Osteoblast (primary cell): ENCODE results near the gene RPS27. TPM values are rescaled to one million over a fixed set of nuclear protein-coding genes. Genes with fewer than 3 reads are reported as not detected.

Experiments used
- DNase-seq: peaks from one replicate; pipeline ENCODE4 v3.0.0; 2011; ENCODE audit warnings: low spot score, mixed read lengths; ENCODE audit not compliant: insufficient read length; ENCODE audit errors: missing footprints
- H2AFZ ChIP-seq: 2 replicates; pipeline ENCODE4 v1.6.0; 2011; ENCODE audit warnings: mild to moderate bottlenecking, low read length
- H3K27ac ChIP-seq: 2 replicates; pipeline ENCODE4 v1.5.1; 2011; ENCODE audit warnings: mild to moderate bottlenecking, low read depth, low read length, moderate library complexity
- H3K27me3 ChIP-seq: 2 replicates; pipeline ENCODE4 v1.6.0; 2012; ENCODE audit warnings: mild to moderate bottlenecking, control low read depth, inconsistent platforms, low read length, moderate library complexity; ENCODE audit not compliant: insufficient read depth
- H3K36me3 ChIP-seq: 2 replicates; pipeline ENCODE4 v1.5.1; 2011; ENCODE audit warnings: mild to moderate bottlenecking, low read length, control low read depth, moderate library complexity; ENCODE audit not compliant: insufficient read depth
- H3K4me1 ChIP-seq: 2 replicates; pipeline ENCODE4 v1.5.1; 2011; ENCODE audit warnings: mild to moderate bottlenecking, low read length, control low read depth, moderate library complexity; ENCODE audit not compliant: insufficient read depth
- H3K4me2 ChIP-seq: 2 replicates; pipeline ENCODE4 v1.6.0; 2011; ENCODE audit warnings: mild to moderate bottlenecking, low read length; ENCODE audit not compliant: insufficient read depth
- H3K4me3 ChIP-seq: fragments of 200-600 bp; sonication (generic); 3 replicates; pipeline ENCODE4 v1.5.1; 2012; ENCODE audit warnings: mild to moderate bottlenecking, low read length, inconsistent platforms; ENCODE audit not compliant: insufficient read depth
- H3K79me2 ChIP-seq: 2 replicates; pipeline ENCODE4 v1.6.0; 2012; ENCODE audit warnings: mild to moderate bottlenecking, low read length, control low read depth, inconsistent platforms; ENCODE audit not compliant: insufficient read depth
- H3K9me3 ChIP-seq: 2 replicates; pipeline ENCODE4 v1.5.1; 2011; ENCODE audit warnings: low read depth, low read length, control low read depth
- H4K20me1 ChIP-seq: 2 replicates; pipeline ENCODE4 v1.6.0; 2012; ENCODE audit warnings: mild to moderate bottlenecking, low read length, control low read depth; ENCODE audit not compliant: insufficient read depth
- total RNA-seq: library from RNA; depleted of rRNA; stranded (reverse); fragments of >200 nt; gene quantifications from 2 replicates; pipeline ENCODE4 v1.2.3, GENCODE V29; 2012
- TF ChIP-seq, protein P1 (sequence below): IDR thresholded peaks from 2 replicates; pipeline ENCODE4 v1.5.1; 2011; ENCODE audit warnings: mild to moderate bottlenecking, low read depth, low read length, moderate library complexity; ENCODE audit errors: extremely low read depth

Gene RPS27
- total RNA-seq, 1 donor = 1,441 TPM

DNA sequence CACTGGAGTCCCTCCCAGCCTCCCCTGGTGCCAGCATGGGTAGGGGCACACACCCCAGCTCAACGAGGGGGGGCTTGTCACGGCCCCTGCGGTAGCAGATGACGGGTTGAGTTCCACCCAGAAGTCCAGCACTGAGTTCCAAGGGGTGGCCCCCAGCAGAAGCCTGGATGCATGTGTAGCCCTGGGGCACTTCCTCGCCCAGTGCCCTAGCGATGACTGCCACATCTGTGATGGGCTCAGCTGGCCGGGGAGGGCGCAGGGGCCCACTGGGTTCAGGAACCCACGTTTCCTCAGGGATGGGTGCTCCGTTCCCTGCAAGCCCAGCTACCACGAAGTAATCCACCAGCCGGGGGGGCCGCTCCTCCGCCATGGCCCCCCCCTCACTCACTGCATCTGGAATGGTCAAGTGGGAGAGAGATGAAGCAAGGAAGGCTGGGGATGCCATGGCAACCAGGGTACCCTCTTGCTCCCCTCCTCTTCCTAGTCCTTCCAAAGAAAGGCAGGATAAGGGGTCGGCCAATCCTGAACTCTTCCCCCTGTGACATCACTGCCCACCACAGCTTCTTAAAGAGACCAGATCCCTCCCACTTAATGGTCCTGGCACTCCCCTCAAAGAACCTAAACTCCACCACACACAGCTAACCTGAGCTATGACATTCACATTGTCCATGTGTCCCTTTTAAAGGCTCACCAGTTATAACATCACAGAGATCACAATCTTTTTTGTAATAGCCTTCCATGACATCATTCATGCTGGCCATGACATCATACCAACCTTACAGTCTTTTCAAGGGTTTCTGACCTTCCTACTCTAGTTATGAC, 46.3 kb upstream of the RPS27 start:
- Histone ChIP-seq H3K27ac (peak overlapping the region; percentile 90), H3K36me3 (peaks cover 19% of the 10 kb centered on the region), H3K4me2 (no peak overlapping the region)

DNA sequence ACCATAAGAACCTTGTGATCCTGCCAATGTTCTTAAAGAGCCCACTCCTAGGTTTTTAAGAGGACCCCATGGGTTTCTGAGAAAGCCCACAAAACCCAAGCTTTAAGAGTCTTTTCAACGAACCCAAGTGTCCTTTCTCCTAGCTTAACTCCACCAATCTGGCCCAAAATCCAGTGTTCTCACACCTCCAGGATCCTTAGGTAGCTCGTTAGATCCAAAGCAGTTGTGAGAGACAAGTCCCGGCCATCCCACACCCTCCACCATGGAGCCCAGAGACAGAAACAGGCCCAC, 45.8 kb upstream of the RPS27 start:
- Histone ChIP-seq H3K4me2 (peak overlapping the region; percentile 91), H3K27me3 (no peaks in the 10 kb centered on the region), H3K79me2 (peaks cover 29% of the 10 kb centered on the region), H3K4me3 (peak overlapping the region; percentile 93), H4K20me1 (no peaks in the 10 kb centered on the region), H2AFZ (no peak overlapping the region), H3K9me3 (no peaks in the 10 kb centered on the region), H3K27ac (peak overlapping the region; percentile 90), H3K36me3 (peaks cover 20% of the 10 kb centered on the region), H3K4me1 (peaks cover 12% of the 10 kb centered on the region)
- TF ChIP-seq, protein P1, sequence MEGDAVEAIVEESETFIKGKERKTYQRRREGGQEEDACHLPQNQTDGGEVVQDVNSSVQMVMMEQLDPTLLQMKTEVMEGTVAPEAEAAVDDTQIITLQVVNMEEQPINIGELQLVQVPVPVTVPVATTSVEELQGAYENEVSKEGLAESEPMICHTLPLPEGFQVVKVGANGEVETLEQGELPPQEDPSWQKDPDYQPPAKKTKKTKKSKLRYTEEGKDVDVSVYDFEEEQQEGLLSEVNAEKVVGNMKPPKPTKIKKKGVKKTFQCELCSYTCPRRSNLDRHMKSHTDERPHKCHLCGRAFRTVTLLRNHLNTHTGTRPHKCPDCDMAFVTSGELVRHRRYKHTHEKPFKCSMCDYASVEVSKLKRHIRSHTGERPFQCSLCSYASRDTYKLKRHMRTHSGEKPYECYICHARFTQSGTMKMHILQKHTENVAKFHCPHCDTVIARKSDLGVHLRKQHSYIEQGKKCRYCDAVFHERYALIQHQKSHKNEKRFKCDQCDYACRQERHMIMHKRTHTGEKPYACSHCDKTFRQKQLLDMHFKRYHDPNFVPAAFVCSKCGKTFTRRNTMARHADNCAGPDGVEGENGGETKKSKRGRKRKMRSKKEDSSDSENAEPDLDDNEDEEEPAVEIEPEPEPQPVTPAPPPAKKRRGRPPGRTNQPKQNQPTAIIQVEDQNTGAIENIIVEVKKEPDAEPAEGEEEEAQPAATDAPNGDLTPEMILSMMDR = no peak
- no peak for DNase-seq

More for the DNA sequence above, 46.3 kb upstream of the RPS27 start:
- Histone ChIP-seq H2AFZ (no peak overlapping the region), H3K9me3 (no peaks in the 10 kb centered on the region), H3K4me3 (no peak overlapping the region), H3K27me3 (no peaks in the 10 kb centered on the region), H3K4me1 (peaks cover 12% of the 10 kb centered on the region), H3K79me2 (peaks cover 29% of the 10 kb centered on the region), H4K20me1 (no peaks in the 10 kb centered on the region)
- TF ChIP-seq, protein P1 = no peak
- peak; percentile 88 for DNase-seq

DNA sequence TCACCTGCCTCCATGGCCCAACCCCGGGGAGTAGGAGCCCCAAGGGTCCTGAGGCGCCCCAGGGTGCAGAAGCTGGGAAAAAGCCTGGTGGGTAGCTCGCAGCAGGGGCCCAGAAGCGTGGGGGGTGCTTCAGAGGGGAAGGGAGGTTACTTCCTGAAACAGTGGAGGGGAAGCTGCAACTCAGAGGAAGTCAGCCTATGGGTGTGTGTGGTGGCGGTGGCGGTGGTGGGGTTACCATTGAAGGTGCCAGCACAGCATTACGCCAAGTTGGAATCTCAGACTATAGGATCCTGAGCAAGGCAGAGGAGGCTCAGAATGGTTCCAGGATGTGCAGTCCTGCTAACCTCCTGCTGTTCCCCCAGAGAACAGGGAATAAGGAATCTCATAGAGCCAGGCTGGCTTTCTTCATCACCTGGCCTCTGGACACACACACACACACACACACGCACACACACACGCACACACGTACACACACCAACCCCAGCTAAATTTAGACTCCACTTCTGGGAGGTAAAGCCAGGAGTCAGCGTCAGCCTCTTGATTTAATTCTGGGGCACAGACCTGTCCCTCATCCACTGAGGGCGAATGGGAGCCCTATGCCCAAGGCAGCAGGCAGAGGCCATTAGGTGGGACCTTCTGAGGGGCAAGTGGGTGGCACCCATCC, 45.3 kb upstream of the RPS27 start:
- H3K27ac ChIP-seq = peak overlapping the region; percentile 90
- DNase-seq = peak; percentile 93
- TF ChIP-seq, protein P1 = no peak

More for the DNA sequence above, 45.3 kb upstream of the RPS27 start:
- Histone ChIP-seq H2AFZ (peak overlapping the region; percentile 80), H3K79me2 (peaks cover 29% of the 10 kb centered on the region), H4K20me1 (no peaks in the 10 kb centered on the region), H3K4me3 (peak overlapping the region; percentile 93), H3K4me1 (peaks cover 12% of the 10 kb centered on the region), H3K27me3 (no peaks in the 10 kb centered on the region), H3K36me3 (peaks cover 20% of the 10 kb centered on the region), H3K9me3 (no peaks in the 10 kb centered on the region), H3K4me2 (peak overlapping the region; percentile 91)
